Gastroesophageal sphincter (tissue), 4 donors: ENCODE data around the gene MAPK7. TPM values are rescaled to one million over a fixed set of nuclear protein-coding genes. Genes with fewer than 3 reads are reported as not detected.
A peak's percentile ranks its signal among the peaks of the same experiment; 100 is the strongest.

Source experiments
- ATAC-seq: fragments of 150-250 bp; one replicate; pipeline ENCODE4 v1.9.1; 2016; ENCODE audit warnings: mild to moderate bottlenecking, moderate library complexity
- H3K27ac ChIP-seq, 4 donors: fragments of 200-600 bp; sonication (generic) in 3 of 4; 1 replicate in 3 of 4; 2 replicates in 1 of 4; pipeline ENCODE4 v1.5.1; 2016 to 2019
- H3K27me3 ChIP-seq: fragments of 200-600 bp; sonication (generic); one replicate; pipeline ENCODE4 v1.5.1; 2019
- H3K36me3 ChIP-seq, 2 donors: fragments of 200-600 bp; sonication (generic); one replicate each; pipeline ENCODE4 v1.5.1; 2019; ENCODE audit warnings: control low read depth in 1 of 2
- H3K4me1 ChIP-seq, 3 donors: fragments of 200-600 bp; sonication (generic); 1 replicate in 2 of 3; 2 replicates in 1 of 3; pipeline ENCODE4 v1.5.1; 2016 to 2019; ENCODE audit warnings: control low read depth in 2 of 3
- H3K4me3 ChIP-seq, 2 donors: fragments of 200-600 bp; sonication (generic); one replicate each; pipeline ENCODE4 v1.5.1; 2019; ENCODE audit warnings: mild to moderate bottlenecking in 1 of 2, moderate library complexity in 1 of 2
- H3K9me3 ChIP-seq, 3 donors: fragments of 200-600 bp; sonication (generic); one replicate each; pipeline ENCODE4 v1.5.1; 2017 to 2019; ENCODE audit warnings: control low read depth in 2 of 3
- EP300 ChIP-seq: sonication (generic); formaldehyde crosslinking; IDR thresholded peaks from one replicate; pipeline ENCODE4 v1.6.1; 2017; ENCODE audit warnings: antibody characterized with exemption, mild to moderate bottlenecking
- POLR2A ChIP-seq, 2 donors: fragments of 450-650 bp; IDR thresholded peaks; one replicate each; pipeline ENCODE4 v1.6.1; 2017; ENCODE audit warnings: antibody characterized with exemption in 2 of 2, mild to moderate bottlenecking in 2 of 2, moderate library complexity in 1 of 2
- POLR2AphosphoS5 ChIP-seq: sonication (generic); formaldehyde crosslinking; IDR thresholded peaks from one replicate; pipeline ENCODE4 v1.6.1; 2017; ENCODE audit warnings: antibody characterized with exemption
- WGBS, 2 donors: methylation state at CpG; one replicate each; pipeline ENCODE4 v1.1.5; 2018; ENCODE audit warnings: low coverage in 1 of 2; 5-methylcytosine and 5-hydroxymethylcytosine counted together
- total RNA-seq, 4 donors: library from RNA; depleted of rRNA; stranded (reverse); fragments of >200 nt; gene quantifications; one replicate each; pipeline ENCODE4 v1.1.0, GENCODE V29; 2016
- TF ChIP-seq, protein P1 (sequence below), 4 experiments: fragments of 200-600 bp in 2 of 4; fragments of 450-650 bp in 2 of 4; sonication (generic) in 1 of 4; IDR thresholded peaks; one replicate each; pipeline ENCODE4 v1.5.1; 2017 to 2019; ENCODE audit warnings: antibody characterized with exemption in 4 of 4, mild to moderate bottlenecking in 2 of 4, moderate library complexity in 2 of 4

The MAPK7 gene
- total RNA-seq, 4 donors from 2014 or later, result 11.7 to 43.0 (median 28.0) TPM

DNA sequence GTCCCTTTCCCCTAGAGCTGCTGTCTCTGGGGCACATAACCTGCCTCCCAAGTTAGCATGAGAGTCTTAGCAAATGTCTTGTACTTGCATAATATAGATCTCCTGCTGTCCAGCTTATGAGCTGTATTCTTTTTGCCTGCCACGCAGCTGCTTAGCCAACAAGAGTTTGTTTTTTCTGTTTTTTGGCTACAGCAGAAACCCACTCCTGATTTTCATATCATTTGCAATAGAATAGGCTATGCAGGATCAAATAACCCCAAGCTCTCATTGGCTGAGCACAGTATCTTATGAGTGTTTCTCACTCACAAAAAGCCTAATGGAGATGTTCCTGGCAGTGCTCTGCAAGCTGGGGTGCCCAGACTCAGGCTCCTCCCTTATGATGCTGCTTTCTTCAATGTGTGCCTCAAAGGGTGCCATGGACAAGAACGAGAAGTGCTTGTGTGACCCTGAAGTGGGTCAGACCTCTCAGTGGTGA lies 38.9 kb upstream of the MAPK7 start:
- H3K36me3 ChIP-seq, result peaks cover 0 to 17% of the 10 kb centered on the region in 2 donors
- H3K4me1 ChIP-seq, result peaks cover 0 to 49% (median 0%) of the 10 kb centered on the region in 3 donors
- no peak for ATAC-seq
- TF ChIP-seq POLR2A (IDR thresholded peaks at IDR 0.05), result no peak
- TF ChIP-seq, protein P1, sequence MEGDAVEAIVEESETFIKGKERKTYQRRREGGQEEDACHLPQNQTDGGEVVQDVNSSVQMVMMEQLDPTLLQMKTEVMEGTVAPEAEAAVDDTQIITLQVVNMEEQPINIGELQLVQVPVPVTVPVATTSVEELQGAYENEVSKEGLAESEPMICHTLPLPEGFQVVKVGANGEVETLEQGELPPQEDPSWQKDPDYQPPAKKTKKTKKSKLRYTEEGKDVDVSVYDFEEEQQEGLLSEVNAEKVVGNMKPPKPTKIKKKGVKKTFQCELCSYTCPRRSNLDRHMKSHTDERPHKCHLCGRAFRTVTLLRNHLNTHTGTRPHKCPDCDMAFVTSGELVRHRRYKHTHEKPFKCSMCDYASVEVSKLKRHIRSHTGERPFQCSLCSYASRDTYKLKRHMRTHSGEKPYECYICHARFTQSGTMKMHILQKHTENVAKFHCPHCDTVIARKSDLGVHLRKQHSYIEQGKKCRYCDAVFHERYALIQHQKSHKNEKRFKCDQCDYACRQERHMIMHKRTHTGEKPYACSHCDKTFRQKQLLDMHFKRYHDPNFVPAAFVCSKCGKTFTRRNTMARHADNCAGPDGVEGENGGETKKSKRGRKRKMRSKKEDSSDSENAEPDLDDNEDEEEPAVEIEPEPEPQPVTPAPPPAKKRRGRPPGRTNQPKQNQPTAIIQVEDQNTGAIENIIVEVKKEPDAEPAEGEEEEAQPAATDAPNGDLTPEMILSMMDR (IDR thresholded peaks at IDR 0.05), result no peak
- no peak for TF ChIP-seq POLR2AphosphoS5
- TF ChIP-seq EP300, result no peak
- H3K27ac ChIP-seq, result no peak overlapping the region
- no peaks in the 10 kb centered on the region for H3K27me3 ChIP-seq
- 36 to 90% methylated on average over 1 to 2 of the region's 2 CpGs for WGBS, 2 donors
- H3K9me3 ChIP-seq, result no peaks in the 10 kb centered on the region
- H3K4me3 ChIP-seq, result no peak overlapping the region

DNA sequence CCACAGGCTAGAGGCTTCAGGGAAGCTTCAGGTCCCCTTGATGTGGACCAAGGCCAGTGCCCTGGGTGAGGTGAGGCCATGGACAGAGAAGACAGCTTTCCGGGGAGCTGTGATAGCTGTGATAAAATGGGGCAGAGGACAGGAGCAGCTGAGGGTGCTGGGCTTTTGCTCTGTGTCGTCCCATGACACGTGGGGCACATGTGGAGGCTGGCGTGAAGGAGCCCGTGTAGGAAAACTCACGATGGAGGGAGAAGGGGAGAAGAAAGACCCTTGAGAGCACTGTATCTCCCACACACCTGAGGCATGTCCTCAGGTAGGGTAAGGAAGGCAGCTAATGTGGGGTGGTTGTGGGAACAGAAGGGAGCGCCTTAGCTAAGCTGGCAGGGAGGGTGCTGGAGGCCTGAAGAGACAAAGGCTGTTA lies 37.1 kb upstream of the MAPK7 start:
- no peak for TF ChIP-seq POLR2AphosphoS5
- no peak for TF ChIP-seq EP300
- no peak for TF ChIP-seq POLR2A (IDR thresholded peaks at IDR 0.05)
- TF ChIP-seq, protein P1 (IDR thresholded peaks at IDR 0.05), result no peak
- H3K4me1 ChIP-seq, result peaks cover 1 to 59% (median 6%) of the 10 kb centered on the region in 3 donors
- no peak for ATAC-seq

DNA sequence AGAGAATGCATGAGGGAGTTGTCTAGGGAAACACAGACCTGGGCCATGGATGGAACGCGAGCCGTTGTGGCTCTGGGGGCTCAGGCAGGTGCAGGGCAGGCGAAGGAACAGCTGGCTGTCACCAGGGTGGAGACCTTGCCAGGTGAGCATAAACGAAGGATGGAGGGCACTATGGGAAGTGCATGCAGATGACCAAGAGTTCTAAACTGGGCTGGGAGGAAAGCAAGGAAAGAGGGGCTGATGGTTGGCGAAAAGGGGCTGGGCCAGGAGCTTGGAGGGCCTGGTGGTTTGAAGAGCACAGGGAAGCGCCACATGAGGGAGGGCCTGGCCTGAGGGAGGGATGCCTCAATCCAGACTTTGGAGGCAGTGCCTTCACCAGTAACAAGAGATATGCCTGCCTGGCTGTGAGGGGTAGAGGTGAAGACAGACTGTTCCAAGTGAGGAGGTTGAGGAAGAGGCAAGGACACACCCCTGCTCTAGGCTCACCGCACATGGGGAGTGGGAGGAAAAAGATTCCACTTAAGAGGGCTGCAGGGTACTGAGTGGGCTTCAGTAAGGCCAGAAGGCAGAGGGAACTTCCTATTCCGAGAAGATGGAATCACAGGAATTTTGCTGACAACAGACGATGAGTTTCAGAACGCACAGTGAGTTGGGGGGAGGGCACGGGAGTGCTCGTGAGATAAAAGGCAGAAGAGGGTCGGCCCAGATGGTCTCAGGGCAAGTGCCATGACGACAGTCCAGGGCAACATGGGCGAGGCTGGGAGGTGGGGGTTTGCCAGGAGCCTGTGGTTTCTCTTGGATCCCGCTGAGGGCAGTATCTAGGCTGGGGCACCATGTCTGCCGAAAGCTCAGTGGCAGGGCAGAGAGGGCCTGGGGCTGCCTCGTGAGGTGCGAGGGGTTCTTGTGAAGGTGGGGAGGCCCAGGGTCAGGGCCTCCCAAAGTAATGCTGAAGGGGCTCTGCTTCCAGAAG lies 36.4 kb upstream of the MAPK7 start:
- H3K36me3 ChIP-seq, result peaks cover 0 to 1% of the 10 kb centered on the region in 2 donors
- no peaks in the 10 kb centered on the region for H3K9me3 ChIP-seq
- H3K27ac ChIP-seq, result no peak overlapping the region
- H3K27me3 ChIP-seq, result no peaks in the 10 kb centered on the region
- TF ChIP-seq, protein P1 (IDR thresholded peaks at IDR 0.05), result no peak
- peak; percentile 26 for TF ChIP-seq POLR2AphosphoS5
- H3K4me1 ChIP-seq, result peaks cover 3 to 66% (median 13%) of the 10 kb centered on the region in 3 donors
- WGBS, 2 donors, result 59 to 63% methylated on average over 12 to 14 of the region's 20 CpGs
- no peak for ATAC-seq
- H3K4me3 ChIP-seq, result no peak overlapping the region

More for the DNA sequence above, 37.1 kb upstream of the MAPK7 start:
- H3K36me3 ChIP-seq, result peaks cover 0 to 8% of the 10 kb centered on the region in 2 donors
- H3K9me3 ChIP-seq, result no peaks in the 10 kb centered on the region
- H3K27ac ChIP-seq, result no peak overlapping the region
- H3K4me3 ChIP-seq, result no peak overlapping the region
- no peaks in the 10 kb centered on the region for H3K27me3 ChIP-seq
- 65 to 83% methylated on average over 1 to 6 of the region's 7 CpGs for whole genome bisulfite sequencing, 2 donors

DNA sequence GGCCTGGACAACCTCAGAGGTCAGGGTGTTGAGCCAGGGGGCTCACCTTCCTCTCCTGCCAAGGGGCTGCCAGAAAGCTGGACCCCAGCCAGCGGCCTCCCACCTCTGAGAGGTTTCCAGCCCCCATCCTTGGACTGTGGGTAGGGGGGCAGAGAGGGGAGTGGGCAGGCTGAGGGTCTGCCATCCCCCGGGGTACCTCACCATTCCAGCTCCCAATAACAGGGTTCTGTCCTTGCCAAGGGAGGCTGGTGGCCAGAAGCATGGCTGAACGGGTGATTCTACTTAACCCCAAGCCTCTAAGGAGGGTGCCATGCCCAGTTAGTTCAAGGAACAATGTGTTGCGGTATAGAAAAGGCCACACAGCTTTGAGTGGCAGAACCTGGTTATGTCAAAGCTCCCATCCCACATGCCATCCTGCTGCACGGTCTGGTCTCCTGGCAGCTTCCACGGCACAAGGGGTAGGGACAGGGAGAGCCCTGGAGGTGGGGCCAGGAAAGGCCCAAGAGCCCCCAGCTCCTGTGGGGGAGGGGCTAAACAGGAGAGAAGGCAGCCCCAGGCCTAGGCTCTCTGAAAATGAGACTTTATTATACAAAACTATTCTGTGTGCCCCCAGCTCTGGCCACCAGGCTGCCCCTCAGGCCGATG lies 35.6 kb upstream of the MAPK7 start:
- no peaks in the 10 kb centered on the region for H3K27me3 ChIP-seq
- no peaks in the 10 kb centered on the region for H3K9me3 ChIP-seq
- no peaks in the 10 kb centered on the region for H3K36me3 ChIP-seq
- TF ChIP-seq EP300 (no peak), POLR2A (IDR thresholded peaks at IDR 0.05) (no peak), POLR2AphosphoS5 (no peak)
- TF ChIP-seq, protein P1 (IDR thresholded peaks at IDR 0.05), result no peak
- peaks cover 3 to 66% (median 20%) of the 10 kb centered on the region in 3 donors for H3K4me1 ChIP-seq
- WGBS, 2 donors, result no CpG with 5 or more reads among the region's 7 CpGs
- H3K27ac ChIP-seq, result no peak overlapping the region
- no peak for ATAC-seq
- no peak overlapping the region for H3K4me3 ChIP-seq
